GM20000 (cell line): ENCODE data around the gene GTF2IRD1.
"Not testable (repeated sequence)": the region's sequence is repeated elsewhere in the genome, so short reads cannot be mapped to it uniquely, and the experiment has no call there.

Experiments used
- DNase-seq: peaks from one replicate; pipeline ENCODE4 v3.0.0; 2012; ENCODE audit warnings: low spot score
- CTCF ChIP-seq: IDR thresholded peaks from 2 replicates; pipeline ENCODE4 v1.5.1; 2012; ENCODE audit warnings: mild to moderate bottlenecking, control low read depth; ENCODE audit errors: extremely low read depth, missing control alignments

The GTF2IRD1 gene

DNA sequence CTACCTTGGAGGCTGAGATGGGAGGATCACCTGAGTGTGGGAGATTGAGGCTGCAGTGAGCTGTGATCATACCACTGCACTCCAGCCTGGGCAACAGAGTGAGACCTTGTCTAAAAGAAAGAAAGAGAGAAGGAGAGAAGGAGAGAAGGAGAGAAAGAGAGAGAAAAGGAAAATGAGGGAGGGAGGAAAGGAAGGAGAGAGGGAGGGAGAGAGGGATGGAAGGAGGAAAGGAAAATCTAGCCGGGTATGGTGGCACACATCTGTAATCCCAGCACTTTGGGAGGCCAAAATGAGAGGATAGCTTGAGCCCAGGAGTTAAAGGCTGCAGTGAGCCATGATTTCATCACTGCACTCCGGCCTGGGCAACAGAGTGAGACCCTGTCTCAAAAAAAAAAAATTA, 42.9 kb upstream of the GTF2IRD1 start:
- TF ChIP-seq CTCF: no peak
- DNase-seq: no peak

DNA sequence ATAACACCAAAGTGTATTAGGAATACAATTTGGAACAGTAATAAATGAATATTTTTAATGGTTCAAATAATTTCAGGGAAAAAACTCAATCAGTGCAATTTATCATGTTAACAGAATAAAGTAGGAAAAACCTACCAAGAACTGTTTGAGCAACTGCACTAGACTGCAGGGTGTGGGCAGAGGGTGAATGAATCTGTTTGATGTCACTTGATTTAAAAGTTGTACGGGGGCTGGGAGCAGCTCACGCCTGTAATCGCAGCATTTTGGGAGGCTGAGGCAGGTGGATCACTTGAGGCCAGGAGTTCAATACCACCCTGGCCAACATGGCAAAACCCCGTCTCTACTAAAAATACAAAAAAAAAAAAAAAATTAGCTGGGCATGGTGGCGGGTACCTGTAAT, 42.1 kb upstream of the GTF2IRD1 start:
- DNase-seq: not testable (repeated sequence)

DNA sequence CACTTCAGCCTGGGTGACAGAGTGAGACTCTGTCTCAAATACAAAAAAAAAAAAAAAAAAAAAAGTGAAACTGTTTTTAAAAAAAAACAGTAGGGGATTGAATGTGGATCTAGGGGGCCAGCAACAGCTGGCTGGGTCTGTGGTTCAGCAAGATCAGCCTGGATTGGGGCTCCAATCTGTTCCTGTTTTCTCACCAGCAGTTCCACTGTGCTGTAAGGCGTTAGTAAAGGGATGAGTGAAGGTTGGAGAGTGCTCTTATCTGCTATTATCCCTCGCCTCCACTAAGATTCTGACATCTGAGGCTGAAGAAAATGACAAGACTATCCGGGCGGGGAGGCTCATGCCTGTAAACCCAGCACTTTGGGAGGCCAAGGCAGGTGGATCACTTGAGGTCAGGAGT, 41.6 kb upstream of the GTF2IRD1 start:
- no peak for TF ChIP-seq CTCF
- no peak for DNase-seq

- TF ChIP-seq CTCF: no peak
- DNase-seq: no peak
These were observed 41.1 kb upstream of the GTF2IRD1 start for GRCh38 chr7:74412603-74413002.

- not testable (repeated sequence) for DNase-seq
These were observed 38.9 kb upstream of the GTF2IRD1 start for GRCh38 chr7:74414595-74415333.

DNA sequence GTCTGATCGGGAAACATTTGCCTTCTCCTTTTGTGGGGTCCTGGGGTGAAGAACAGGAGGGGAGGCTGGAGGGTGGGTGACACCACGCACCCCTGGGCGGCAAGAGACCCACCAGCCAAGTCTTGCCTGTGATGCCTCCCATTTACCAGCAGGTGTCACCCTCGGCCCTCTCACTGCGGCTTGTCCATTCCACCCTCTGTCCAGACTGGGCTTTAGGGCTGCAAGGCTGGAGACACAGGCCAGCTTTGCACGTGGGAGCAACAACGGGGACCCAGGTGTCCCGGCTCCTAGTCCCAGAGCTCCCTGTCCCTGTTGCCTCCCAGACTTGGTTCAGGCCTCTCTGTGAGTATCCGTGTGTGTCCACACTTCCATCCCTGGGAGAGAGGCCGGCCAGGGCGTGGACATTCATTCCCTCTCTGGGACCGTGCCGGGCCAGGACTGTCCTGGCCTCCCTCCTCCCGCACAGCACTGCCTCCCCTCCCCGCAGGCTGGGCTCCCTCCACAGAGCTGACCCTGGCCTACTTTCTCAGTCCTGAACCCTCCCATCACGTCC, 36.2 kb upstream of the GTF2IRD1 start:
- peak; percentile 89 for DNase-seq
- peak; percentile 96 for TF ChIP-seq CTCF

DNA sequence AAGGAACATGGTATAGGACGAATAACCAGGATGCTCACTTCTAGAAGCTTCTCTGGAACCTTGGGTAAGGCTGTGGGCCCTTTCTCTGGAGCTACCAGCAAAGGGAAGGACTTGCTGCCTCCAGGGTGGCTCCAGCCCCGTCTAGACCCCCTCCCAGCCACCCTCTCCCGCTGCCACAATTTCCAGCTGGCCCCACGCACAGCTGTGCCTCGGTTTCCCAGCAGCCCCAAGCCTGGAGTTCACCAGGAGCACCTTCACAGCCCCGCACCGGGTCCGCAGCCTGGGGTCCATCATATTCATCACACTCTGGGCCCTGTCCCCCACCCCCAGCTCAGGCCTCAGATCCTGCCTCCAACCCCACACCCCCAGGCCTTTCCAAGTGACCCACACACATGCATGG, 35.6 kb upstream of the GTF2IRD1 start:
- TF ChIP-seq CTCF: no peak
- no peak for DNase-seq

DNA sequence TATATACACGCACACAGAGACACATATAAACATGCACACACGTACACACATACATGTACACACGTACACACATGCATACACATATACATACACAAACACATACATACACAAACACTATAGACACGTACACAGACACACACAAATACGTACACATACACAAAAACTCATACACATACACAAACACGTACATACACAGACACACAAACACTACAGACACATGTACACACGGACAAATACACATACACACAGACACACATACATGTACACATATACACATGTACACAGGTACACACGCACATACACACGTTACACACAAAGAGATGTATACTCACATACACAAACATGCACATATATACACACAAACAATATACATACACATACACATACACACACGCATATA, 35.2 kb upstream of the GTF2IRD1 start:
- no peak for DNase-seq
- TF ChIP-seq CTCF: no peak

- not testable (repeated sequence) for DNase-seq
These were observed 34.5 kb upstream of the GTF2IRD1 start for GRCh38 chr7:74419232-74419631.
